ENCODE results near the gene FLYWCH1.
A peak's percentile ranks its signal among the peaks of the same experiment; 100 is the strongest.

The FLYWCH1 gene

DNA sequence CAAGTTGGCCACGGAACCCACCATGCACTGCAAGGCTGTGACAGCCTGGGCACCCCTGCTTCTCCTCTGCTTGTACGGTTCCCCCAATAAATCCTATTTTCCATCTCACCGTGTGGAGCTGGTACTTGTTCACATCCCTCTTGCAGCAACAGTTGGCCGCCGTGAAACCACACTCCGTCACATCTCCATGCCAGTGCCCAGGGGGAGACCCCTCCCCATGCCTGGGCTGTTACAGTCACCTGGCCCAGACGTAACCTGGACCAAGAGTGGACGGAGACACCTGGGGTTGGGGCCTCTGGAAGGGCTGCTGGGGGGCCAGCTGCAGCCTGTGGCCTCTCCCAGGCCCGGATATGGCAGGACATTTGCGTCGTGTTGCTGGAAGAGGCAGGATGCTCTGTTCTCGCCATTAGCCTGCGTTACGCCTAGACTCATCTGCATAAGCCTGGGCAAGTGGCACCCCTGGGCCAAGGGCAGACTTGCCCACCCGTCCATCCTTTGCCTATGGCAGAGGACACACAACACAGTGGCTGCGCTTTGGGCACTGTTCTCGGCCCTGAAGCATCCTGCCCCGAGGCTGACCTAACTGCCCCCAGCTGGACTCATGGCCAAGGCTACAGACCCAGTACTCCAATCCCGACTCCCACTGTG is 38.1 kb downstream of the FLYWCH1 start:
- Histone ChIP-seq H3K79me2 (ENCODE audit: insufficient read depth, low read length) (no peaks in the 10 kb centered on the region), H3K27me3 (ENCODE audit: insufficient read depth, low read length, poor library complexity) (no peaks in the 10 kb centered on the region), H2AFZ (ENCODE audit: low read depth, low read length) (no peak overlapping the region), H4K20me1 (ENCODE audit: insufficient read depth, low read length) (no peaks in the 10 kb centered on the region; the same call in 1 of the 2 replicates), H3K36me3 (ENCODE audit: insufficient read depth, low read length) (peaks cover 10% of the 10 kb centered on the region), H3K27ac (ENCODE audit: low read length) (no peak overlapping the region), H3K4me3 (ENCODE audit: low read depth in 1 of 2, low read length in 2 of 2) (no peak overlapping the region), H3K9ac (ENCODE audit: low read depth, low read length) (no peak overlapping the region), H3K4me2 (ENCODE audit: insufficient read depth, low read length) (no peak overlapping the region), H3K4me1 (ENCODE audit: insufficient read depth, low read length) (no peaks in the 10 kb centered on the region), H3K9me3 (ENCODE audit: insufficient read depth, low read length, severe bottlenecking) (no peaks in the 10 kb centered on the region)
- ATAC-seq (ENCODE audit: insufficient read depth, low read depth) (peak; percentile 16; the same call in 1 of the 3 replicates), DNase-seq (no peak)
- TF ChIP-seq, protein P1, sequence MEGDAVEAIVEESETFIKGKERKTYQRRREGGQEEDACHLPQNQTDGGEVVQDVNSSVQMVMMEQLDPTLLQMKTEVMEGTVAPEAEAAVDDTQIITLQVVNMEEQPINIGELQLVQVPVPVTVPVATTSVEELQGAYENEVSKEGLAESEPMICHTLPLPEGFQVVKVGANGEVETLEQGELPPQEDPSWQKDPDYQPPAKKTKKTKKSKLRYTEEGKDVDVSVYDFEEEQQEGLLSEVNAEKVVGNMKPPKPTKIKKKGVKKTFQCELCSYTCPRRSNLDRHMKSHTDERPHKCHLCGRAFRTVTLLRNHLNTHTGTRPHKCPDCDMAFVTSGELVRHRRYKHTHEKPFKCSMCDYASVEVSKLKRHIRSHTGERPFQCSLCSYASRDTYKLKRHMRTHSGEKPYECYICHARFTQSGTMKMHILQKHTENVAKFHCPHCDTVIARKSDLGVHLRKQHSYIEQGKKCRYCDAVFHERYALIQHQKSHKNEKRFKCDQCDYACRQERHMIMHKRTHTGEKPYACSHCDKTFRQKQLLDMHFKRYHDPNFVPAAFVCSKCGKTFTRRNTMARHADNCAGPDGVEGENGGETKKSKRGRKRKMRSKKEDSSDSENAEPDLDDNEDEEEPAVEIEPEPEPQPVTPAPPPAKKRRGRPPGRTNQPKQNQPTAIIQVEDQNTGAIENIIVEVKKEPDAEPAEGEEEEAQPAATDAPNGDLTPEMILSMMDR (IDR thresholded peaks at IDR 0.05; ENCODE audit: borderline replicate concordance, extremely low read depth, low read length, poor library complexity, severe bottlenecking): no peak
- no peak for TF ChIP-seq EZH2 (IDR thresholded peaks at IDR 0.05; ENCODE audit: borderline replicate concordance, low read depth, low read length, severe bottlenecking)

DNA sequence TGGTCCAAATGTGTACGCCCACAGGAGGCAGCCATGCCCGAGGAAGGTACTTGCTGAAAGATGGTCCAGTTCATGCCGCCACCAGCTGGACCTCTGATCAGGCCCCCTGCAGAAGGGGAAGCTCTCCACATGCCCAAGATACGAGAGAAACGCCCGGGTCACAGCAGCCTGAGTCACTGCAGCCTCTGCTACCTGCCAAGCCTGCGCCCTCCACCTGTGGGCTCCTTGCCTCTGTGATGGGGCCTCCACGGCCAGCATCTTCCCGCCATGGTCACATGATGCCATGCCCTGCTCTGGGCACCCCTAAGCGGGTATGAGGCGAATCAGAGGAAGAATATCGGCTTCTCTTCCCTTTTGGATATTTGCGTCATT is 38.6 kb downstream of the FLYWCH1 start:
- no peak overlapping the region for H3K4me2 ChIP-seq (ENCODE audit: insufficient read depth, low read length)
- no peak overlapping the region for H3K4me3 ChIP-seq (ENCODE audit: low read depth in 1 of 2, low read length in 2 of 2)
- peaks cover 10% of the 10 kb centered on the region for H3K36me3 ChIP-seq (ENCODE audit: insufficient read depth, low read length)
- no peak overlapping the region for H3K9ac ChIP-seq (ENCODE audit: low read depth, low read length)
- no peaks in the 10 kb centered on the region for H3K27me3 ChIP-seq (ENCODE audit: insufficient read depth, low read length, poor library complexity)
- H2AFZ ChIP-seq (ENCODE audit: low read depth, low read length): no peak overlapping the region
- no peak for DNase-seq
- H3K79me2 ChIP-seq (ENCODE audit: insufficient read depth, low read length): no peaks in the 10 kb centered on the region
- no peak overlapping the region for H3K27ac ChIP-seq (ENCODE audit: low read length)
- no peak for ATAC-seq (ENCODE audit: insufficient read depth, low read depth)
- no peaks in the 10 kb centered on the region for H3K4me1 ChIP-seq (ENCODE audit: insufficient read depth, low read length)
- H3K9me3 ChIP-seq (ENCODE audit: insufficient read depth, low read length, severe bottlenecking): no peaks in the 10 kb centered on the region
- no peaks in the 10 kb centered on the region; the same call in 1 of the 2 replicates for H4K20me1 ChIP-seq (ENCODE audit: insufficient read depth, low read length)
- TF ChIP-seq EZH2 (IDR thresholded peaks at IDR 0.05; ENCODE audit: borderline replicate concordance, low read depth, low read length, severe bottlenecking): no peak
- TF ChIP-seq, protein P1 (IDR thresholded peaks at IDR 0.05; ENCODE audit: borderline replicate concordance, extremely low read depth, low read length, poor library complexity, severe bottlenecking): no peak

DNA sequence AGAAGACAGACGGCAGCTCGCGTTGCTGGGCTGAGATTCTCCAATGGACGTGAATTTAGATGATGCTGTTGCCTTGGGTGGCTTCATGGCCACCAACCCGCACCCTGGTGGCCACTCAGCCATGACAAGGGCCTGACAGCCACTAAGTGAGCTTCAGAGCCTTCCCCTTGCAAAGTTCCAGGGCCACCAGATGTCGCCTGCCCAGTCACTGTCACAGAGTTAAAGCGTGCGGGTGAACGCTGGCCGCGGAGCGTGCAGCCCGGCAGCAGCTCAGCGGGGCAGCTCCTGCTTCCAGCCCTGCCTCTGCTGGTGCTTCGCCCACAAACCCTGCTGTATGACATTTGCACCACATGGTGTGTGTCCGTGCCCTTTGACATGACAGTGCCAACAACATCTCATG is 39.0 kb downstream of the FLYWCH1 start:
- H3K79me2 ChIP-seq (ENCODE audit: insufficient read depth, low read length): no peaks in the 10 kb centered on the region
- no peaks in the 10 kb centered on the region for H3K4me1 ChIP-seq (ENCODE audit: insufficient read depth, low read length)
- no peaks in the 10 kb centered on the region for H3K9me3 ChIP-seq (ENCODE audit: insufficient read depth, low read length, severe bottlenecking)
- H3K9ac ChIP-seq (ENCODE audit: low read depth, low read length): no peak overlapping the region
- no peaks in the 10 kb centered on the region for H3K27me3 ChIP-seq (ENCODE audit: insufficient read depth, low read length, poor library complexity)
- no peak overlapping the region for H2AFZ ChIP-seq (ENCODE audit: low read depth, low read length)
- no peaks in the 10 kb centered on the region; the same call in 1 of the 2 replicates for H4K20me1 ChIP-seq (ENCODE audit: insufficient read depth, low read length)
- no peak overlapping the region for H3K4me2 ChIP-seq (ENCODE audit: insufficient read depth, low read length)
- no peak for DNase-seq
- peaks cover 10% of the 10 kb centered on the region for H3K36me3 ChIP-seq (ENCODE audit: insufficient read depth, low read length)
- H3K4me3 ChIP-seq (ENCODE audit: low read depth in 1 of 2, low read length in 2 of 2): no peak overlapping the region
- no peak overlapping the region for H3K27ac ChIP-seq (ENCODE audit: low read length)
- ATAC-seq (ENCODE audit: insufficient read depth, low read depth): no peak
- no peak for TF ChIP-seq EZH2 (IDR thresholded peaks at IDR 0.05; ENCODE audit: borderline replicate concordance, low read depth, low read length, severe bottlenecking)
- TF ChIP-seq, protein P1 (IDR thresholded peaks at IDR 0.05; ENCODE audit: borderline replicate concordance, extremely low read depth, low read length, poor library complexity, severe bottlenecking): no peak

All from DND-41 (cell line).